ENCODE measurements around the gene ODF2L. TPM values are rescaled to one million over a fixed set of nuclear protein-coding genes. Genes with fewer than 3 reads are reported as not detected.

The ODF2L gene
- total and polyA plus RNA-seq, 7 experiments from 2014 or later = 22.8 to 75.3 (median 51.7) TPM

GRCh38 chr1:86346388-86346787, 49.7 kb downstream of the ODF2L start:
- no peaks in the 10 kb centered on the region for H3K4me1 ChIP-seq (ENCODE audit: control insufficient read depth in 2 of 2, insufficient read depth in 2 of 2, low read length in 2 of 2)
- DNase-seq (no peak), ATAC-seq (no peak)
- H3K27me3 Mint-ChIP-seq = peaks cover 0 to 1% (median 0%) of the 10 kb centered on the region in 5 donors
- no peaks in the 10 kb centered on the region for H3K27me3 ChIP-seq (ENCODE audit: control insufficient read depth in 2 of 2, insufficient read depth in 2 of 2, low read length in 2 of 2)
- peaks cover 0 to 5% (median 0%) of the 10 kb centered on the region in 7 donors for H3K4me1 Mint-ChIP-seq
- no peak overlapping the region for H3K4me3 Mint-ChIP-seq
- no peaks in the 10 kb centered on the region for H3K36me3 ChIP-seq (ENCODE audit: control insufficient read depth in 2 of 3, insufficient read depth in 3 of 3, low read length in 3 of 3)
- H3K9me3 Mint-ChIP-seq = peaks cover 6 to 31% (median 12%) of the 10 kb centered on the region in 11 donors
- peaks cover 2 to 19% (median 10%) of the 10 kb centered on the region in 5 donors for H3K36me3 Mint-ChIP-seq
- no peaks in the 10 kb centered on the region for H3K9me3 ChIP-seq (ENCODE audit: control insufficient read depth in 2 of 3, low read length in 3 of 3)
- intact Hi-C loops (cut with micrococcal nuclease) = no loop called here
- H3K27ac Mint-ChIP-seq = no peak overlapping the region
- no peak overlapping the region for H3K27ac ChIP-seq (ENCODE audit: low read depth, low read length)
- ChIA-PET POLR2A (no interaction called here), CTCF (no interaction called here)
- no peak overlapping the region for H3K4me3 ChIP-seq (ENCODE audit: low read length)

GRCh38 chr1:86345042-86345441, 51.1 kb downstream of the ODF2L start:
- H3K4me1 Mint-ChIP-seq = peaks cover 0 to 5% (median 0%) of the 10 kb centered on the region in 7 donors
- peaks cover 0 to 4% (median 0%) of the 10 kb centered on the region in 5 donors for H3K27me3 Mint-ChIP-seq
- CTCF ChIA-PET = no interaction called here
- Histone ChIP-seq H3K4me3 (ENCODE audit: low read length) (no peak overlapping the region), H3K27me3 (ENCODE audit: control insufficient read depth in 2 of 2, insufficient read depth in 2 of 2, low read length in 2 of 2) (no peaks in the 10 kb centered on the region), H3K4me1 (ENCODE audit: control insufficient read depth in 2 of 2, insufficient read depth in 2 of 2, low read length in 2 of 2) (no peaks in the 10 kb centered on the region), H3K27ac (ENCODE audit: low read depth, low read length) (no peak overlapping the region), H3K36me3 (ENCODE audit: control insufficient read depth in 2 of 3, insufficient read depth in 3 of 3, low read length in 3 of 3) (no peaks in the 10 kb centered on the region), H3K9me3 (ENCODE audit: control insufficient read depth in 2 of 3, low read length in 3 of 3) (no peaks in the 10 kb centered on the region)
- ATAC-seq (no peak), DNase-seq (no peak)
- no peak overlapping the region for H3K4me3 Mint-ChIP-seq
- POLR2A ChIA-PET = no interaction called here
- H3K36me3 Mint-ChIP-seq = peaks cover 0 to 7% (median 4%) of the 10 kb centered on the region in 5 donors
- H3K9me3 Mint-ChIP-seq = peaks cover 4 to 24% (median 11%) of the 10 kb centered on the region in 11 donors
- intact Hi-C loops (cut with micrococcal nuclease) = no loop called here
- no peak overlapping the region for H3K27ac Mint-ChIP-seq

GRCh38 chr1:86339906-86340305, 56.2 kb downstream of the ODF2L start:
- Mint-ChIP-seq H3K27me3 (peaks cover 0 to 4% (median 0%) of the 10 kb centered on the region in 5 donors), H3K4me3 (no peak overlapping the region), H3K4me1 (peaks cover 0 to 5% (median 0%) of the 10 kb centered on the region in 7 donors), H3K27ac (no peak overlapping the region), H3K9me3 (peaks cover 3 to 16% (median 7%) of the 10 kb centered on the region in 11 donors), H3K36me3 (peaks cover 0 to under 1% (median 0%) of the 10 kb centered on the region in 5 donors)
- no peaks in the 10 kb centered on the region for H3K9me3 ChIP-seq (ENCODE audit: control insufficient read depth in 2 of 3, low read length in 3 of 3)
- DNase-seq (no peak), ATAC-seq (no peak)
- intact Hi-C loops (cut with micrococcal nuclease) = no loop called here
- no peak overlapping the region for H3K27ac ChIP-seq (ENCODE audit: low read depth, low read length)
- no peaks in the 10 kb centered on the region for H3K27me3 ChIP-seq (ENCODE audit: control insufficient read depth in 2 of 2, insufficient read depth in 2 of 2, low read length in 2 of 2)
- ChIA-PET CTCF (no interaction called here), POLR2A (no interaction called here)
- H3K36me3 ChIP-seq (ENCODE audit: control insufficient read depth in 2 of 3, insufficient read depth in 3 of 3, low read length in 3 of 3) = no peaks in the 10 kb centered on the region
- H3K4me1 ChIP-seq (ENCODE audit: control insufficient read depth in 2 of 2, insufficient read depth in 2 of 2, low read length in 2 of 2) = no peaks in the 10 kb centered on the region
- no peak overlapping the region for H3K4me3 ChIP-seq (ENCODE audit: low read length)

- no peaks in the 10 kb centered on the region for H3K36me3 Mint-ChIP-seq
- intact Hi-C loops (cut with micrococcal nuclease) = no loop called here
- H3K27ac Mint-ChIP-seq = no peak overlapping the region
- POLR2A ChIA-PET = no interaction called here
- no peaks in the 10 kb centered on the region for H3K36me3 ChIP-seq (ENCODE audit: control insufficient read depth in 2 of 3, insufficient read depth in 3 of 3, low read length in 3 of 3)
- H3K9me3 ChIP-seq (ENCODE audit: control insufficient read depth in 2 of 3, low read length in 3 of 3) = no peaks in the 10 kb centered on the region
- peaks cover 0 to 4% (median 0%) of the 10 kb centered on the region in 5 donors for H3K27me3 Mint-ChIP-seq
- H3K4me3 ChIP-seq (ENCODE audit: low read length) = no peak overlapping the region
- H3K27me3 ChIP-seq (ENCODE audit: control insufficient read depth in 2 of 2, insufficient read depth in 2 of 2, low read length in 2 of 2) = no peaks in the 10 kb centered on the region
- no peaks in the 10 kb centered on the region for H3K4me1 ChIP-seq (ENCODE audit: control insufficient read depth in 2 of 2, insufficient read depth in 2 of 2, low read length in 2 of 2)
- peaks cover 4 to 13% (median 4%) of the 10 kb centered on the region in 11 donors for H3K9me3 Mint-ChIP-seq
- ATAC-seq (peak; percentile 44), DNase-seq (no peak)
- H3K27ac ChIP-seq (ENCODE audit: low read depth, low read length) = no peak overlapping the region
- no peak overlapping the region for H3K4me3 Mint-ChIP-seq
- CTCF ChIA-PET = no interaction called here
- peaks cover 0 to 5% (median 0%) of the 10 kb centered on the region in 7 donors for H3K4me1 Mint-ChIP-seq
These were observed 56.9 kb downstream of the ODF2L start for GRCh38 chr1:86339014-86339812.

- no peaks in the 10 kb centered on the region for H3K9me3 ChIP-seq (ENCODE audit: control insufficient read depth in 2 of 3, low read length in 3 of 3)
- Mint-ChIP-seq H3K27ac (no peak overlapping the region), H3K4me3 (no peak overlapping the region), H3K36me3 (no peaks in the 10 kb centered on the region), H3K9me3 (peaks cover 0 to 12% (median 1%) of the 10 kb centered on the region in 11 donors), H3K27me3 (peaks cover 0 to 7% (median 5%) of the 10 kb centered on the region in 5 donors), H3K4me1 (peaks cover 0 to 2% (median 0%) of the 10 kb centered on the region in 7 donors)
- no peak for ATAC-seq
- no peaks in the 10 kb centered on the region for H3K4me1 ChIP-seq (ENCODE audit: control insufficient read depth in 2 of 2, insufficient read depth in 2 of 2, low read length in 2 of 2)
- intact Hi-C loops (cut with micrococcal nuclease) = no loop called here
- ChIA-PET CTCF (no interaction called here), POLR2A (no interaction called here)
- H3K27ac ChIP-seq (ENCODE audit: low read depth, low read length) = no peak overlapping the region
- DNase-seq = no peak
- H3K36me3 ChIP-seq (ENCODE audit: control insufficient read depth in 2 of 3, insufficient read depth in 3 of 3, low read length in 3 of 3) = no peaks in the 10 kb centered on the region
- H3K27me3 ChIP-seq (ENCODE audit: control insufficient read depth in 2 of 2, insufficient read depth in 2 of 2, low read length in 2 of 2) = no peaks in the 10 kb centered on the region
- no peak overlapping the region for H3K4me3 ChIP-seq (ENCODE audit: low read length)
These were observed 60.2 kb downstream of the ODF2L start for GRCh38 chr1:86335916-86336315.

GRCh38 chr1:86325264-86325663, 70.9 kb downstream of the ODF2L start:
- H3K27ac ChIP-seq (ENCODE audit: low read depth, low read length) = no peak overlapping the region
- ATAC-seq = no peak
- H3K36me3 ChIP-seq (ENCODE audit: control insufficient read depth in 2 of 3, insufficient read depth in 3 of 3, low read length in 3 of 3) = no peaks in the 10 kb centered on the region
- ChIA-PET CTCF (no interaction called here), POLR2A (no interaction called here)
- DNase-seq = no peak
- no peaks in the 10 kb centered on the region for H3K9me3 ChIP-seq (ENCODE audit: control insufficient read depth in 2 of 3, low read length in 3 of 3)
- no peak overlapping the region for H3K27ac Mint-ChIP-seq
- no peak overlapping the region for H3K4me3 Mint-ChIP-seq
- no peaks in the 10 kb centered on the region for H3K4me1 Mint-ChIP-seq
- peaks cover 0 to 9% (median 5%) of the 10 kb centered on the region in 5 donors for H3K27me3 Mint-ChIP-seq
- H3K36me3 Mint-ChIP-seq = peaks cover 0 to 4% (median 0%) of the 10 kb centered on the region in 5 donors
- no peaks in the 10 kb centered on the region for H3K4me1 ChIP-seq (ENCODE audit: control insufficient read depth in 2 of 2, insufficient read depth in 2 of 2, low read length in 2 of 2)
- no peaks in the 10 kb centered on the region for H3K9me3 Mint-ChIP-seq
- H3K4me3 ChIP-seq (ENCODE audit: low read length) = no peak overlapping the region
- intact Hi-C loops (cut with micrococcal nuclease) = no loop called here
- no peaks in the 10 kb centered on the region for H3K27me3 ChIP-seq (ENCODE audit: control insufficient read depth in 2 of 2, insufficient read depth in 2 of 2, low read length in 2 of 2)
